NCI-H1417 (cell line): ENCODE data around the gene MAP2.

Experiments used
- DNase-seq, 3 experiments: peaks; one replicate each; lab custom pipeline; 2025; lab: John Stamatoyannopoulos, UW

Gene MAP2

DNA sequence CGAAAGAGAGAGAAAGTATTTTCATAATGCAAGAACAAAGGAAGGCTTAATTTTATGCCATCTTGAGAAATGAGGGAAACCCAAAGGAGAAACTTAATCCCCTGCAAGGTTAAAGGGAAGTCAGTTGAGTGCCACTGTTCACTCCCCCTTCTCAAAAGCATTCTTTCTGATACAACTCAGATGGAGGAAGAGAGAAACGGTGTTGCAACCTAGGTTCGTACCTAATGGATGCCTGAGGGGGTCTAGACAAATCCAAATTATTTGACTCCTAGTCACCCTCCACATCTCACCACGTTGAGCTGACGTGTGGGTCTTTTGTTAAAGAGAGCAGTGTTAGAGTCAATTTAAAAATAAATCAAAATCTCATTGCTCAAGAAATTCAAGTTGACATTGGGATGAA lies 295.2 kb downstream of the MAP2 start:
- DNase-seq, result no peak

DNA sequence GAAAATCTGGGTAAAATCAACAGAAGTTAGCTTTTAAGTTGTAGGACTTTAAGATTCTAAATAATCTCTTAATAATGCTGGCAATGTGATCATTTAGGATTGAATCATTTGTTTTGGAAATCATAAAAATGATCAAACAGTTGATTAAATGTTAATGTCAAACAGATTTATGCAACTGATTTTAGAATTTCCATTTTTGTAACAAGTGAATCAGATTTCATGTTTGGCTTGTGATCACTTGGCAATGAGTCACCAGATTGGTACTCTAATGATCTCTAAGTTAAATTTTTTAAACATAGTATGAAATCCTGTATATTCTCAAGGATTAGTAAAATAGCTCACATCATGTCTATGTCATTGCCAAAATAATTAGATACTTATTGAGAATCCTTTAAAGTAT lies 297.6 kb downstream of the MAP2 start:
- no peak for DNase-seq

DNA sequence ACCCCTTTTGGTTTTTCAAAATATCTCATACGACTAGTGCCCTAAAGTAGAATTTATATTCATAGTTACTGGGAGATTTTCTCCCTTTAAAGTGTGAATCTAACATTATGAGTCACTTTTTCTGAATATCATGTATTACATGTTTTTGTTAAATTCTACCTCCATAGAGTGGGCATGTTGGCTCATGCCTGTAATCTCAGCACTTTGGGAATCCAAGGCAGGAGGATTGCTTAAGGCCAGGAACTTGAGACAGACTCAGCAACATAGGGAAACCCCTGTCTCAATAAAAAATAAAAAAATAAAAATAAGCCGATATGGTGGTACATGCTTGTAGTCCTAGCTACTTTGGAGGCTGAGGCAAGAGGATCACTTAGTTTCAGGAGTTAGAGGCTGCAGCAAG lies 302.5 kb downstream of the MAP2 start:
- no peak for DNase-seq

- no peak for DNase-seq
Observed at GRCh38 chr2:209727077-209727476, 303.2 kb downstream of the MAP2 start.

GRCh38 chr2:209734805-209735204 lies 311.0 kb downstream of the MAP2 start:
- DNase-seq, result no peak

DNA sequence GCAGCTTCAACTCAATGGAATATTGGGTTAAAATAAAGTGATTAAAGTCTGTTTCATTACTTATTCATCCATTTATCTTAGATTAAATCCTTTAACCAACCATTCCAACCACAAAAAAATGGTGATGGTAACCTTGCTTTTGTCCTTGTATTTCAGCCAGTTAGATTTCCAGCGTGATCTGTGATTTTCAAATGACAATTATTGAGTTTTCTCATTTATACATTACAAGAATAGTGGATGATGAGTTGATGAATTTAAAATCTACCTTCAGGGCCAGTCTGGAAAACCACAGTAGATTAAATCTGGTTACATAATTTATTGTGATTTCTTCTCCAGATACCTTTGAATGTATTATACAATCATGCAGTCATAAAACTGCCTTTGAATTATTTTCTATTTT lies 318.1 kb downstream of the MAP2 start:
- no peak for DNase-seq

- no peak for DNase-seq
Observed at GRCh38 chr2:209753020-209753419, 329.2 kb downstream of the MAP2 start.

DNA sequence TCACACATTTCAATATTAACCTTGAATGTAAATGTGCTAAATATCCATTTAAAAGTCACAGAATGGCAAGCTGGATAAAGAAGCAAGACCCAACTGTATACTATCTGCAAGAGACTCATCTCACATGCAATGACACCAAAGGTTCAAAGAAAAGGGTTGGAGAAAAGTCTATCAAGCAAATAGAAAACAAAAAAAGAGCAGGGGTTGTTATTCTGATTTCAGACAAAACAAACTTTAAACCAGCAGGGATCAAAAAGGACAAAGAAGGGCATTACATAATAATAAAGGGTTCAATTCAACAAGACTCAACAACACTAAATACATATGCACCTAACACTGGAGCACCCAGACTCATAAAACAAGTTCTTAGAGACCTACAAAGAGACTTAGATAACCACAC lies 333.3 kb downstream of the MAP2 start:
- no peak for DNase-seq

DNA sequence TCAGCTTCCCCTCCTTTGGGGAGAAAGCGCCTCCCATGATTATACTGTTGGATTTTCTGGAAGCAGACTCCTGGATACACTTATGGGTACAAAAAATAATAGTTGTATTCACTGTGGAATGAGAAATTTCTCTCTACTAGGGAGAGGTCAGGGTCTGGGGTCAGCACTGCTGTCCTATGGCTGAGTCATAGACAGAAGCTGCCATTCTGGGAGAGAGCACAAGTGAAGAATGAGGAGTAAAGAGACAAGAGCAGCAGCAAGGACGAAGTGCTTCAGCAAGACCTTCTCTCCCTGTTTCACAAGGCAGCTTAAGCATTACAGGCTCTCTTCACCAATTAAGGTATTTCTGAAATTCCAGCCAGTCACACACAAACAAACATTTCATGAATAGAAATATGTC lies 337.7 kb downstream of the MAP2 start:
- DNase-seq, result no peak

- no peak for DNase-seq
Observed at GRCh38 chr2:209762563-209762962, 338.7 kb downstream of the MAP2 start.

DNA sequence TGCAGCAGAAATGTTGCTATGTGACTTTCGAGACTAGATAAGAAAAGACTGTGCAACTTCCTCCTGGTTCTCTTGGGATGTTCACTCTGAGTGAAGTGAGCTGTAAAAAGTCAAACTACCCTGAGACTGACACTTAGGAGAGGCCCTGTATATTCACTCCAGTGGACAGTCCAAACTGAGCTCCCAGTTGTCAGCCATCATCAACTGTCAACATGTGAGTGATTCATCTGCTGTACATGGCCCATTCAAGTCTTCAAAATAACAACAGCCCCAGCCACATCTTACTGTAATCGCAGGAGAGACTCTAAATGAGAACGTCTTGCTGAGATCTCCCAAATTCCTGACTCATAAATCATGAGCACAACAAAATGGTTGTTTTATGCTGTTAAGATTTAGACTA lies 339.3 kb downstream of the MAP2 start:
- no peak for DNase-seq

- no peak for DNase-seq
Observed at GRCh38 chr2:209766613-209767012, 342.8 kb downstream of the MAP2 start.

GRCh38 chr2:209767316-209767715 lies 343.5 kb downstream of the MAP2 start:
- DNase-seq, result no peak

- no peak for DNase-seq
Observed at GRCh38 chr2:209768557-209768956, 344.7 kb downstream of the MAP2 start.

DNA sequence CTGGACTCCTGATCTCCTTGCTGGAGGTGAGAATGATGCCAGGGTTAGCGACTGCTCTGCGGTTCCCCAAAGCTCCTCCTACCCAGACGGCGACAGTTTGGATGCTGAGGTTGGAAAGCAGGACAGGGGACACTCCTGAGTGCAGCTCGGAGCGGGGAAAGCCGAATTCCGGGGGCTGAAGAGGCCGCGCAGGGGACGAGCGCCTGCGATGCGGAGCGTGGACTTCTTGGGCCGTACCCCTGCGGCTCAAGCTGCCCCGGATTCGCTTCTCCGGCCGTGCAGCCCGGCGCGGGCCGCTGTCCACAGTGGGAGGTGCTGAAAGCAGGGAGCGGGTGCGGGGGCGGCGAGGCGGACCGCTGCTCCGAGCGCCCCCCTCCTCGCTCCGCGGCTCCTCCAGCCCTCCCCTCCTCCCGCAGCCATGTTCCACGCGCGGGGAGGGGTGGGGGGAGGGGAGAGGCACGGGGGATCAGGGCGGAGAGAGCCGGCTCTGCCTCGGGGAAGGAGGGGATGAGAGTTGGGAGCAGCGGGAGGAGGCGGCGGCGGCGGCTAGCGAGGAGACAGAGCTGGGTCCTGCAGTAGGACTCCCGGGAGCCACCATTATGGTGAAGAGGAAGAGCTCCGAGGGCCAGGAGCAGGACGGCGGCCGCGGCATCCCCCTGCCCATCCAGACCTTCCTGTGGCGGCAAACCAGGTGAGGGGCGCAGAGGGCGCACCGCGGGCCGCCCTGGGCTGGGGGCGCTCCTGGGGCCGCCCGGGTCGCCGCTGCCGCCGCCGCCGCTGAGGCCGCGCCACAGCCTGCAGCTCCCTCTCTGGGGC lies 347.8 kb downstream of the MAP2 start, which contains the start of gene UNC80:
Gene UNC80, plus strand, starts transcription at position 359 of the 816 bp plus-strand sequence. Its CDS starts 241 bp downstream, at position 600.
- DNase-seq, result peak; percentile 35 to 90 (median 87)

DNA sequence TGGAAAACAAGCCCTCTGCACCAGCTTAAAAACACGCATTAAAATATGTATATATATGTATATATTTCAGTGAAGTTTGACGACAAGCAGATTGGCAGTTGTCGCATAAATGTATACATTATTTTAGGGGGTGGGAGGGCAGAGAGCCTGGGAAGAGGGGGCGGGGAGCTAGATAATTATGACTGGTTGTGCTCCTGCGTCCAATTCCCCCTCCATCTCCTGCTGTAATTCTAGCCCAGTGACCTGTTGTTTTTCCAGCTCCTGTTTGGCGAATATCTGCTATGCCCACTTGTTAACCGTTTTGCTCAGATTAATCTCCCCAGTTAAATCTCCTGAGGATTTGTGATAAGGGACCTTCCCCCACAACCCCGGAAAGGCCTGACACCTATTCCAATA lies 348.4 kb downstream of the MAP2 start:
- peak; percentile 33 to 90 (median 73) for DNase-seq

GRCh38 chr2:209773377-209773776 lies 349.5 kb downstream of the MAP2 start:
- DNase-seq, result peak; percentile 0 to 82 (median 58)
